Fibroblast of lung (primary cell): ENCODE measurements around the gene RIT2.

ENCODE experiments used
- CTCF ChIP-seq, 2 donors: IDR thresholded peaks in 1 of 2; conservative IDR thresholded peaks in 1 of 2; 1 replicate in 1 of 2; 2 replicates in 1 of 2; pipeline ENCODE4 v1.5.1; 2011 to 2012; ENCODE audit warnings: low read length in 2 of 2, control low read depth in 1 of 2, inconsistent platforms in 1 of 2, low read depth in 1 of 2, mild to moderate bottlenecking in 1 of 2
- EZH2 ChIP-seq: IDR thresholded peaks from 2 replicates; pipeline ENCODE4 v1.5.1; 2012; ENCODE audit warnings: low read length, control low read depth, mild to moderate bottlenecking; ENCODE audit errors: missing control alignments

GRCh38 chr18:42719221-42719620 is 396.3 kb downstream of the RIT2 start:
- no peak for TF ChIP-seq CTCF (conservative IDR thresholded peaks at IDR 0.05 in 1 of 2, IDR thresholded peaks at IDR 0.05 in 1 of 2; ENCODE audit: low read depth in 1 of 2, low read length in 2 of 2)
- TF ChIP-seq EZH2, result no peak
